ENCODE measurements around the gene MORN5.

DNA sequence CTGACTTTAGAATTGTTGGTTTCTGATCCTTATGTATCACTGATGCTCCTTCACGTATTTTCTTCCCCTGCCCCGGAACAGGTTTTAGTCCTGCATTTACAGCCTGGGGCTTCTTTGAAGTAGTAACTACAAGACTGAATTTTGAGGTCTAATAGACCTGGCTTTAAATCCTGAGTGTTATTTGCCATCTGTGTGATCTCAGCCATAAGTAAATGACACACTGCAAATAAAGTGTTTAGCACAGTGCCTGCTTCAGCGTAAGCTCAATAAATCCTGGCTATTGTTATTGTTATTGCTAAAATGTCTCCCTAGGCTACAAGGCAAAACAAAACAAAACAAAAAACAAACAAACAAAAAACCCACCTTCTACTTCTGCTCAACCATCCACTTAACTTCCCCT is 84.6 kb downstream of the MORN5 start:
- TF ChIP-seq MEF2A (IDR thresholded peaks at IDR 0.05; ENCODE audit: control insufficient read depth, low read depth, low read length) = no peak
- no peak for TF ChIP-seq RFX5 (IDR thresholded peaks at IDR 0.05; ENCODE audit: low read depth, low read length)
- TF ChIP-seq, protein P1, sequence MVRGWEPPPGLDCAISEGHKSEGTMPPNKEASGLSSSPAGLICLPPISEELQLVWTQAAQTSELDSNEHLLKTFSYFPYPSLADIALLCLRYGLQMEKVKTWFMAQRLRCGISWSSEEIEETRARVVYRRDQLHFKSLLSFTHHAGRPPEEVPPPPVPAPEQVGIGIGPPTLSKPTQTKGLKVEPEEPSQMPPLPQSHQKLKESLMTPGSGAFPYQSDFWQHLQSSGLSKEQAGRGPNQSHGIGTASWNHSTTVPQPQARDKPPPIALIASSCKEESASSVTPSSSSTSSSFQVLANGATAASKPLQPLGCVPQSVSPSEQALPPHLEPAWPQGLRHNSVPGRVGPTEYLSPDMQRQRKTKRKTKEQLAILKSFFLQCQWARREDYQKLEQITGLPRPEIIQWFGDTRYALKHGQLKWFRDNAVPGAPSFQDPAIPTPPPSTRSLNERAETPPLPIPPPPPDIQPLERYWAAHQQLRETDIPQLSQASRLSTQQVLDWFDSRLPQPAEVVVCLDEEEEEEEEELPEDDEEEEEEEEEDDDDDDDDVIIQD (CRISPR knock-in tag; IDR thresholded peaks at IDR 0.05) = no peak
- no peak for TF ChIP-seq BACH1 (tag; IDR thresholded peaks at IDR 0.05)
- no peak for TF ChIP-seq GATAD2A (IDR thresholded peaks at IDR 0.05)
- no peak for TF ChIP-seq ZNF134 (CRISPR knock-in tag; conservative IDR thresholded peaks at IDR 0.05)
- TF ChIP-seq BMI1 (IDR thresholded peaks at IDR 0.05; ENCODE audit: low read length) = no peak
- TF ChIP-seq ZNF766 (CRISPR knock-in tag; conservative IDR thresholded peaks at IDR 0.05) = no peak
- no peak for TF ChIP-seq BDP1 (IDR thresholded peaks at IDR 0.05; ENCODE audit: insufficient read depth, insufficient read length)
- no peak for TF ChIP-seq SMC3 (conservative IDR thresholded peaks at IDR 0.05; ENCODE audit: insufficient read depth, low read depth, low read length)
- TF ChIP-seq SMARCE1 (IDR thresholded peaks at IDR 0.05) = no peak
- TF ChIP-seq, protein P2, sequence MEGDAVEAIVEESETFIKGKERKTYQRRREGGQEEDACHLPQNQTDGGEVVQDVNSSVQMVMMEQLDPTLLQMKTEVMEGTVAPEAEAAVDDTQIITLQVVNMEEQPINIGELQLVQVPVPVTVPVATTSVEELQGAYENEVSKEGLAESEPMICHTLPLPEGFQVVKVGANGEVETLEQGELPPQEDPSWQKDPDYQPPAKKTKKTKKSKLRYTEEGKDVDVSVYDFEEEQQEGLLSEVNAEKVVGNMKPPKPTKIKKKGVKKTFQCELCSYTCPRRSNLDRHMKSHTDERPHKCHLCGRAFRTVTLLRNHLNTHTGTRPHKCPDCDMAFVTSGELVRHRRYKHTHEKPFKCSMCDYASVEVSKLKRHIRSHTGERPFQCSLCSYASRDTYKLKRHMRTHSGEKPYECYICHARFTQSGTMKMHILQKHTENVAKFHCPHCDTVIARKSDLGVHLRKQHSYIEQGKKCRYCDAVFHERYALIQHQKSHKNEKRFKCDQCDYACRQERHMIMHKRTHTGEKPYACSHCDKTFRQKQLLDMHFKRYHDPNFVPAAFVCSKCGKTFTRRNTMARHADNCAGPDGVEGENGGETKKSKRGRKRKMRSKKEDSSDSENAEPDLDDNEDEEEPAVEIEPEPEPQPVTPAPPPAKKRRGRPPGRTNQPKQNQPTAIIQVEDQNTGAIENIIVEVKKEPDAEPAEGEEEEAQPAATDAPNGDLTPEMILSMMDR (IDR thresholded peaks at IDR 0.05 in 2 of 3, conservative IDR thresholded peaks at IDR 0.05 in 1 of 3; ENCODE audit: insufficient read depth in 2 of 3, low read depth in 1 of 3, low read length in 3 of 3) = no peak

Data from K562 (cell line).